Stimulated activated CD8-positive, alpha-beta memory T cell treated with anti-CD3 and anti-CD28 coated beads, Interleukin-4, amount 100 ng/mL, for 24 hours (primary cell): ENCODE measurements around the gene AADACL4.

Experiments
- DNase-seq: peaks from one replicate; pipeline ENCODE4 v3.0.0-alpha.2; 2020; ENCODE audit warnings: low read depth

Gene AADACL4

GRCh38 chr1:12643785-12644184, at the start of gene AADACL4:
TSS of gene AADACL4 (plus strand) at chr1:12644085. CDS start at chr1:12644547, 462 bp downstream.
- no peak for DNase-seq

GRCh38 chr1:12594490-12594889, 49.4 kb upstream of the AADACL4 start:
- DNase-seq, result no peak

- peak; percentile 42 for DNase-seq
Observed at GRCh38 chr1:12594966-12595756, 48.7 kb upstream of the AADACL4 start.

GRCh38 chr1:12595757-12596006, 48.2 kb upstream of the AADACL4 start:
- no peak for DNase-seq

GRCh38 chr1:12596007-12596821, 47.7 kb upstream of the AADACL4 start:
- DNase-seq, result no peak

- DNase-seq, result no peak
Observed at GRCh38 chr1:12597792-12598191, 46.1 kb upstream of the AADACL4 start.

- DNase-seq, result no peak
Observed at GRCh38 chr1:12598974-12599373, 44.9 kb upstream of the AADACL4 start.

- no peak for DNase-seq
Observed at GRCh38 chr1:12599657-12600056, 44.2 kb upstream of the AADACL4 start.

- no peak for DNase-seq
Observed at GRCh38 chr1:12600335-12600734, 43.5 kb upstream of the AADACL4 start.

- no peak for DNase-seq
Observed at GRCh38 chr1:12600880-12601633, 42.8 kb upstream of the AADACL4 start.

- no peak for DNase-seq
Observed at GRCh38 chr1:12601700-12602658, 41.9 kb upstream of the AADACL4 start.

GRCh38 chr1:12602659-12603024, 41.2 kb upstream of the AADACL4 start:
- no peak for DNase-seq

GRCh38 chr1:12603224-12603623, 40.7 kb upstream of the AADACL4 start:
- DNase-seq, result no peak

GRCh38 chr1:12604114-12604874, 39.6 kb upstream of the AADACL4 start:
- peak; percentile 34 for DNase-seq

- DNase-seq, result no peak
Observed at GRCh38 chr1:12604986-12605385, 38.9 kb upstream of the AADACL4 start.

GRCh38 chr1:12607263-12607662, 36.6 kb upstream of the AADACL4 start:
- DNase-seq, result no peak

GRCh38 chr1:12608311-12608957, 35.5 kb upstream of the AADACL4 start:
- no peak for DNase-seq

GRCh38 chr1:12609469-12610003, 34.3 kb upstream of the AADACL4 start:
- DNase-seq, result no peak

- DNase-seq, result no peak
Observed at GRCh38 chr1:12610305-12610935, 33.5 kb upstream of the AADACL4 start.

- no peak for DNase-seq
Observed at GRCh38 chr1:12610941-12611340, 32.9 kb upstream of the AADACL4 start.
